Cardiac fibroblast (primary cell): ENCODE measurements around the gene HES5.

Experiments
- DNase-seq, 2 donors: peaks; one replicate each; pipeline versions ENCODE4 v3.0.0 to v3.0.0-alpha.2; 2010; ENCODE audit warnings: low read depth in 2 of 2
- H3K4me3 ChIP-seq, 2 donors: replicated peaks in 1 of 2; 1 replicate in 1 of 2; 2 replicates in 1 of 2; pipeline ENCODE4 v1.5.1; 2011; ENCODE audit warnings: low read depth in 2 of 2, low read length in 2 of 2, mild to moderate bottlenecking in 2 of 2, moderate library complexity in 1 of 2
- TF ChIP-seq, protein P1 (sequence below): IDR thresholded peaks from one replicate; pipeline ENCODE4 v1.5.1; 2011; ENCODE audit warnings: low read depth, mild to moderate bottlenecking, low read length, inconsistent platforms

Gene HES5

DNA sequence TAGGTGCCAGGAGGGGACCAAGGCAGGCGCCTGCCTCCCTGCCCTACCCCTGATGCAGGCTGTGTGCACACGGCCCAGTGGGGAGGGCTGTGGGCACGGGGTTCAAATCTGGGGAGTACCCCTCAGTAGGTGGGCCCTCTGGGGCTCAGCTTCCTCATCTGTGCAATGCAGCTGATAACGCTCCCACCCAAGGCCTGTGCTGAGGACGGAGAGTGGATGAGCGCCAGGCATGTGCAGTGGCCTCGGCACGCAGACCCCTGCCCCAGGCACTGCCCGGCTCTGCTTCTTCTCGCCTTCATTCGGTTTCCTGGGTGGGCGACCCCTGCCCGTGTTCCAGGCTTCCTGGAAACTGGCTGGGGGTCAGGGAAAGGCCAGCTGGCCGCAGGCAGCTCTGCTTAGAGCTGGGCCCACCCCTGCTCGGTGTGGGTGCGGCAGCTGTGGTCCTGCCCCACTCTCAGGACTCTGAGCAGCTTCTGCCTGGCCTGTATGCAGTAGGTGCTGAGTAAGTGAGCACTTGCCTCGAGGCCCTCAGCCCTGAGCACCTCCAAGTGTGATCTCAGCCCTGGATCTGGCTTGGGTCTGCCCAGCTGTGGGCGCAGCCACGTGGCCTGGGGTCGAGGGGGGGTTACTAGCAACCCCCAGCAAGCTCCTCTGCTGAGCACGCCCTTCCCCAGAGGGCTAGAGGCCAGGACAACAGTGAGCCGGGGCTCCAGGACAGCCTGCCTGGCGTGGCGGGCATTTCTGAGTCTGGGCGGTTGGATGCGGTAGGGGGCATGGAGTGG is 14.2 kb upstream of the HES5 start:
- H3K4me3 ChIP-seq = no peak overlapping the region

DNA sequence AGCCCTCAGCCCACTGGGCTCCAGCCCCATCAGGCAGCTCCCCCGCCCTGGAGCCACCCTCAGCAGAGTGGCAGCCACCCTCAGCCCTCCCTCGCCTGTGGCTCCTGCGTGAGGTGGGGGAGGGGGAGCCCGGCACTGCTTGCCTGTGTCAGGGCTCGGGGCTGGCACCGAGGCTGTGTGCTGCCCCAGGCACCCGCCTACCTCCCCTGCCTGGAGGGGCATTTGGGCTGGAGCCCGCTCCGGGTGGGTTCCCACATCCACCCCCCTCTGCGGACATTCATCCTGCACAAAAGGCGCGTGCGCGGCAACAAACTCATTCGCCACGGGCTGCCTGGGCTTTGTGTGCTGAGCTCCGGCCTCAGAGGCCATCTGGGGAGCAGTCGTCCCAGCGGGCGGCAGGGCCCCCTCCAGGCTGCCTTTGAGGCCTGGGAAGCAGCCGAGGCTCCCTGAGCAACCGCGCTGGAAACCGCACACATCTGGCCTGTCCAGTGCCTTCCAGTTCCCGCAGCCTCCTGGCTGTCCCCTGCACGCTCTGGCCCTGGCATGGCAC is 13.6 kb upstream of the HES5 start:
- DNase-seq = no peak
- H3K4me3 ChIP-seq = no peak overlapping the region
- TF ChIP-seq, protein P1, sequence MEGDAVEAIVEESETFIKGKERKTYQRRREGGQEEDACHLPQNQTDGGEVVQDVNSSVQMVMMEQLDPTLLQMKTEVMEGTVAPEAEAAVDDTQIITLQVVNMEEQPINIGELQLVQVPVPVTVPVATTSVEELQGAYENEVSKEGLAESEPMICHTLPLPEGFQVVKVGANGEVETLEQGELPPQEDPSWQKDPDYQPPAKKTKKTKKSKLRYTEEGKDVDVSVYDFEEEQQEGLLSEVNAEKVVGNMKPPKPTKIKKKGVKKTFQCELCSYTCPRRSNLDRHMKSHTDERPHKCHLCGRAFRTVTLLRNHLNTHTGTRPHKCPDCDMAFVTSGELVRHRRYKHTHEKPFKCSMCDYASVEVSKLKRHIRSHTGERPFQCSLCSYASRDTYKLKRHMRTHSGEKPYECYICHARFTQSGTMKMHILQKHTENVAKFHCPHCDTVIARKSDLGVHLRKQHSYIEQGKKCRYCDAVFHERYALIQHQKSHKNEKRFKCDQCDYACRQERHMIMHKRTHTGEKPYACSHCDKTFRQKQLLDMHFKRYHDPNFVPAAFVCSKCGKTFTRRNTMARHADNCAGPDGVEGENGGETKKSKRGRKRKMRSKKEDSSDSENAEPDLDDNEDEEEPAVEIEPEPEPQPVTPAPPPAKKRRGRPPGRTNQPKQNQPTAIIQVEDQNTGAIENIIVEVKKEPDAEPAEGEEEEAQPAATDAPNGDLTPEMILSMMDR = no peak

More for the DNA sequence above, 14.2 kb upstream of the HES5 start:
- DNase-seq = no peak
- TF ChIP-seq, protein P1 = no peak

DNA sequence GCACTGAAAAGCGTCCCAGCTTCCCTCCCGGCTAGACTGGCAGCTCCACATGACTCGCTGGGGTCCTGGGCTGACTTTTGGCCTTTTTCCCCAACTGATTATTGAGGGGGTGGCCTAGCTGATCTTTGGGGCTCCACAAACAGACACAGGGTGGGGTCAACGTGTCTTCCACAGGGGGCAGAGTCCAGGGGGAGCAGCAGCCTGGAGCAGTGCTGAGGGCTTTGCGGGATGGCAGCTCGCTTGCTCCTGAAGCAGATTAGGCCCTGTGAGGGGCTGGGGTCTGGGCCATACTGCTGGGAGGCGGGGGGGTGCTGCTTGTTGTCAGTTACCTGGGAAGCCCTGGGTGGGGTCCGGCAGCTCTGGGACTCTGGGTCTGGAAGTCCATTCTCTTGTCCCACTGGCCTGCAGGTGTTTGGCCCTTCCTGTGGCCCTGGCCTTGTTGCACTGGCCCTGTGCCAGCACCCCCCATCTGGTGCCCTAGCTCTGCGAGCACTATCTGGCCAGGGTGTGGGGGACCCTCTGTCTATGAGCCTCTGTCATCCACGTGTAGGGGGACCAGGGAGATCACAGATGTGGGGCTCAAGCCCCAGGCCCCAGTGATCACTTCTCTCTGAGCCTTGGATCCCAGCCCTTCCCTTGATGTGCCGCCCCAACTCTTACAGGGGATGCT is 12.3 kb upstream of the HES5 start:
- no peak overlapping the region for H3K4me3 ChIP-seq
- TF ChIP-seq, protein P1 = no peak
- no peak for DNase-seq

DNA sequence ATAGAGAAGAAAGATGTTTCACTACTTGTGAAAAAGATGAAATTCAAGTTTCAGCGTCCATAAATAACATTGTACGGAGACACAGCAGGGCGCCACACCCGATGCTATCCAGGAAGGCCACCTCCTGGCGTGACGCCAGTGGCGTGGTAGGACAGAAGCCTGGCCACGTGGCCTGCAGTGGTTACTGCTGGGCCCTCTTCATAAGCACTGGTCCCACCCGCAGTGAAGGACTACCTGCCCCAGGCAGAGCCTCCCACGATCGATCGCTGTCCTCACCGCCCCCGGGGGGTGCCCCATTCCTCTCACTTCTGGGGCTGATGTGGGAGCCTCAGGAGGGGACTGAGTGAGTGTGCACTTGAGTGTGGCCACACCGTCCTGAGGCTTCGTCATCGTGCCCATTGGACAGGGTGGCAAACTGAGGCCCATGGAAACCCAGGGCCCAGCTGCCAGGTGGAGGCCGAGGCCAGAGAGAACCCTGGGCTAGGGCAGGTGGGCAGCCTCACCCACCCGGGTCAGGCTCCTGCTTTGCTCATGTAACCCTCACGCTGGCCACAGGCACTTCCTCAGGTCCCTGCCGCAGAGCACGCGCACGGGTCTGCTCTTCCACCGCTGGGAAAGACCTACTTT is 11.7 kb upstream of the HES5 start:
- H3K4me3 ChIP-seq = no peak overlapping the region
- no peak for DNase-seq
- TF ChIP-seq, protein P1 = no peak

DNA sequence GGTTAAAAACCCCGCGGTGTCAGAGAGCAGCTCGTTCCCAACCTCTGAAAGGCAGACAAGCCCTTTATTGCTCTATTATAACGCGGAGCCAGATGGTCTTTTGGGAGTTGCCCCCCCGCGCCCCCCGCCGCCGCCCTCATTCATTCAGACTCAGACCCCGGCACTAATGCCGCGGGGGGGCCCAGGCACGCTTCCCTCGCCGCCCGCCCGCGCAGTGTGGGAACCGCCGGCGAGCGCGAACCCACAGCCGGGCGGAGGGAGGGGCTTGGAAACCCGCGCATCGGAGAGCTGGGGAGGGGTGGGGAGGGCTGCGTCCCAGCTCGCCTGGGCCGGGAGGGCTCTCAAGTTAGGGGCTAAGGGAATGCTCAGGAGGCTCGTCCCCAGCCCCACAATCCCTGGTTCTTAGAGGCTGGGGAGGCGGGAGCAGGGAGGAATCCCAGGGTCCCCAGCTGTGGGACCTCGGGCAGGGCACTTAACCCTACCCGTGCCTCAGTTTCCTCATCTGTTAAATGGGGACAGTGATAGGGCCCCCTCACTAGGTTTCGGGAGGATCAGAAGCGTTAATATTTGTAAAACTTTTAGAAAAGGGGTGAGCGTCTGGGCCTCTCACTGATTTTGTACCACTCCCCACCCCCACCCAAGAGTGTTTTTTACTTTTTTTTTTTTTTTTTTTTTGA is 10.9 kb upstream of the HES5 start:
- TF ChIP-seq, protein P1 = no peak
- DNase-seq = no peak
- no peak overlapping the region for H3K4me3 ChIP-seq

DNA sequence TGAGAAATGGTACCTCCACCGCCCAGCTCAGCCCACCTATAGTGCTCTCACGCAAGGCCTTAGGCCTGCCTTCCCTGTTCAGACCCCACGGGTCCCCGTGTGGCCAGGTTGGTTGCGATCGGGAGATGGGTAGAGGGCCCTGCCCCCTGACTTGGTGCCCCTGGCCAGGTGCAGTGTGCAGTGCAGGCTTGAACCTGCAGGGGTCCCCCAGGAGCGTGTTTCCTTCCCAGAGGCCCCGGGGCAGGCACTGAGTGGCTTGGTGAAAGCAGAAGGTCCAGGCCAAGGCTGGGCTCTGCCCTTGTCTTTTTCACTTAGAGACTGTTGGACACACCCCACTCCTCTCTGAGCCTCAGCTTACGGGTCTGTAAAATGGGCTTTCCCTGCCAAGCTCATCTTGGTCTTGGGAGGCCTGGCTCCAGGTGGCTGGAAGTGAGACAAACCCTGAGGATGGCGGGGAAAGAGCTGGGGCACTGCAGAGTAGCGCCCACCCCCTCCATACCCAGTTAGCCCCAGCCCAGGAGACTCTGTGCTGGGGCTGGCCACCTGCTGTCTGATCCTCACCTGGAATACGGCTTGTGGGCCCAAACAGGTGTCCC is 9.3 kb upstream of the HES5 start:
- DNase-seq = no peak

More for the DNA sequence above, 9.3 kb upstream of the HES5 start:
- TF ChIP-seq, protein P1 = peak; percentile 34
- no peak overlapping the region for H3K4me3 ChIP-seq
